Endothelial cell (in vitro differentiated cells): ENCODE data around the gene FRAT1. TPM values are rescaled to one million over a fixed set of nuclear protein-coding genes. Genes with fewer than 3 reads are reported as not detected.

ENCODE experiments used
- DNase-seq: peaks from one replicate; pipeline ENCODE4 v3.0.0; 2021; ENCODE audit warnings: low spot score
- H3K27ac Mint-ChIP-seq: one replicate; pipeline ENCODE4 v1.8.0; 2021; ENCODE audit warnings: mixed read lengths, inconsistent platforms; ENCODE audit not compliant: unreplicated experiment
- H3K27me3 Mint-ChIP-seq: one replicate; pipeline ENCODE4 v1.8.0; 2021; ENCODE audit warnings: mild to moderate bottlenecking, moderate library complexity, mixed read lengths, inconsistent platforms; ENCODE audit not compliant: unreplicated experiment
- H3K36me3 Mint-ChIP-seq: one replicate; pipeline ENCODE4 v1.8.0; 2021; ENCODE audit warnings: mild to moderate bottlenecking, low read depth, mixed read lengths, inconsistent platforms; ENCODE audit not compliant: unreplicated experiment
- H3K4me1 Mint-ChIP-seq: one replicate; pipeline ENCODE4 v1.8.0; 2021; ENCODE audit warnings: mild to moderate bottlenecking, mixed read lengths, inconsistent platforms; ENCODE audit not compliant: unreplicated experiment
- H3K4me3 Mint-ChIP-seq: one replicate; pipeline ENCODE4 v1.8.0; 2021; ENCODE audit warnings: mild to moderate bottlenecking, mixed read lengths, inconsistent platforms; ENCODE audit not compliant: unreplicated experiment
- H3K9me3 Mint-ChIP-seq: one replicate; pipeline ENCODE4 v1.8.0; 2021; ENCODE audit warnings: mixed read lengths, inconsistent platforms; ENCODE audit not compliant: unreplicated experiment
- CTCF ChIP-seq: fragments of 200-600 bp; sonication (generic); IDR thresholded peaks from one replicate; pipeline ENCODE4 v1.5.0; 2021; ENCODE audit warnings: antibody characterized with exemption; ENCODE audit not compliant: unreplicated experiment
- total RNA-seq: library from RNA; stranded (reverse); fragmentation: NEBNext Ultra II Directional; extraction: Animal tissue kit (Norgen Biotek cat#: 25700); gene quantifications from one replicate; pipeline ENCODE4 v1.2.1, GENCODE V29; 2021; ENCODE audit not compliant: unreplicated experiment

Gene FRAT1
- total RNA-seq, 1 donor from 2014 or later, result 8.0 TPM

- Mint-ChIP-seq H3K4me3 (peak overlapping the region; percentile 68), H3K4me1 (peaks cover 22% of the 10 kb centered on the region), H3K27ac (peak overlapping the region; percentile 24), H3K9me3 (no peaks in the 10 kb centered on the region), H3K36me3 (peaks cover 27% of the 10 kb centered on the region), H3K27me3 (peaks cover 17% of the 10 kb centered on the region)
- no peak for DNase-seq
- no peak for TF ChIP-seq CTCF
Observed at GRCh38 chr10:97328646-97329453, 9.8 kb downstream of the FRAT1 start.

GRCh38 chr10:97329766-97330165 lies 10.7 kb downstream of the FRAT1 start:
- no peak overlapping the region for H3K27ac Mint-ChIP-seq
- no peak overlapping the region for H3K4me3 Mint-ChIP-seq
- no peaks in the 10 kb centered on the region for H3K9me3 Mint-ChIP-seq
- DNase-seq, result no peak
- peaks cover 17% of the 10 kb centered on the region for H3K27me3 Mint-ChIP-seq
- H3K36me3 Mint-ChIP-seq, result peaks cover 27% of the 10 kb centered on the region
- peaks cover 22% of the 10 kb centered on the region for H3K4me1 Mint-ChIP-seq
- TF ChIP-seq CTCF, result no peak

GRCh38 chr10:97331153-97331703 lies 12.2 kb downstream of the FRAT1 start:
- peaks cover 17% of the 10 kb centered on the region for H3K27me3 Mint-ChIP-seq
- H3K4me1 Mint-ChIP-seq, result peaks cover 25% of the 10 kb centered on the region
- peaks cover 27% of the 10 kb centered on the region for H3K36me3 Mint-ChIP-seq
- no peaks in the 10 kb centered on the region for H3K9me3 Mint-ChIP-seq
- peak overlapping the region; percentile 98 for H3K4me3 Mint-ChIP-seq
- no peak for TF ChIP-seq CTCF
- no peak for DNase-seq
- no peak overlapping the region for H3K27ac Mint-ChIP-seq

GRCh38 chr10:97332591-97333350 lies 13.7 kb downstream of the FRAT1 start:
- TF ChIP-seq CTCF, result no peak
- peak; percentile 43 for DNase-seq
- peaks cover 31% of the 10 kb centered on the region for H3K4me1 Mint-ChIP-seq
- peak overlapping the region; percentile 98 for H3K4me3 Mint-ChIP-seq
- H3K9me3 Mint-ChIP-seq, result no peaks in the 10 kb centered on the region
- peaks cover 14% of the 10 kb centered on the region for H3K27me3 Mint-ChIP-seq
- peak overlapping the region; percentile 97 for H3K27ac Mint-ChIP-seq
- peaks cover 27% of the 10 kb centered on the region for H3K36me3 Mint-ChIP-seq

GRCh38 chr10:97333351-97333600 lies 14.2 kb downstream of the FRAT1 start:
- H3K4me3 Mint-ChIP-seq, result peak overlapping the region; percentile 98
- H3K27me3 Mint-ChIP-seq, result peaks cover 14% of the 10 kb centered on the region
- DNase-seq, result no peak
- peak overlapping the region; percentile 97 for H3K27ac Mint-ChIP-seq
- H3K9me3 Mint-ChIP-seq, result no peaks in the 10 kb centered on the region
- H3K4me1 Mint-ChIP-seq, result peaks cover 35% of the 10 kb centered on the region
- peaks cover 22% of the 10 kb centered on the region for H3K36me3 Mint-ChIP-seq
- TF ChIP-seq CTCF, result no peak
